Hepatocyte (in vitro differentiated cells): ENCODE measurements around the gene SCG5.
"Not testable (repeated sequence)": the region's sequence is repeated elsewhere in the genome, so short reads cannot be mapped to it uniquely, and the experiment has no call there.

Experiments
- CTCF ChIP-seq: fragments of 200-600 bp; sonication (generic); IDR thresholded peaks from 2 replicates; pipeline ENCODE4 v1.5.1; 2016; ENCODE audit warnings: antibody characterized with exemption, mild to moderate bottlenecking; ENCODE audit not compliant: poor library complexity
- EZH2 ChIP-seq: fragments of 200-600 bp; sonication (generic); IDR thresholded peaks from 2 replicates; pipeline ENCODE4 v1.6.1; 2016; ENCODE audit warnings: antibody characterized with exemption, mild to moderate bottlenecking, borderline replicate concordance
- EZH2phosphoT487 ChIP-seq: fragments of 200-600 bp; sonication (generic); IDR thresholded peaks from one replicate; pipeline ENCODE4 v1.6.1; 2018; ENCODE audit warnings: antibody characterized with exemption, mild to moderate bottlenecking, low read depth, moderate library complexity; ENCODE audit not compliant: unreplicated experiment, severe bottlenecking

- TF ChIP-seq CTCF, EZH2phosphoT487, EZH2: not testable (repeated sequence)
Measured at GRCh38 chr15:32615871-32616426, 25.6 kb upstream of the SCG5 start.
